ENCODE results near the gene ZNF462. TPM values are rescaled to one million over a fixed set of nuclear protein-coding genes. Genes with fewer than 3 reads are reported as not detected.

The ZNF462 gene
- total and polyA plus RNA-seq, 2 of the 13 experiments (the other 11 are each of a cell fraction or from before 2014, with no cell fraction given), result not detected

GRCh38 chr9:106918825-106919509, 56.0 kb downstream of the ZNF462 start:
- Histone ChIP-seq H3K36me3 (replicated peaks in 1 of 2; ENCODE audit: control insufficient read depth in 1 of 2, insufficient read depth in 2 of 2, low read length in 2 of 2) (no peaks in the 10 kb centered on the region), H2AFZ (ENCODE audit: low read length) (no peak overlapping the region), H3K4me3 (replicated peaks in 1 of 3; ENCODE audit: insufficient read depth in 1 of 3, low read depth in 2 of 3, low read length in 3 of 3) (no peak overlapping the region), H3K79me2 (ENCODE audit: insufficient read depth, low read length) (no peaks in the 10 kb centered on the region), H3K27me3 (ENCODE audit: control insufficient read depth in 1 of 2, insufficient read depth in 2 of 2, low read length in 2 of 2) (no peaks in the 10 kb centered on the region), H3K4me2 (ENCODE audit: low read depth, low read length) (no peak overlapping the region), H4K20me1 (ENCODE audit: insufficient read depth, low read length) (no peaks in the 10 kb centered on the region), H3K4me1 (ENCODE audit: insufficient read depth, low read length) (peaks cover 17% of the 10 kb centered on the region), H3K27ac (ENCODE audit: extremely low read length, insufficient read depth, low read length) (no peak overlapping the region), H3K9ac (ENCODE audit: insufficient read depth, low read depth, low read length) (no peak overlapping the region), H3K9me3 (ENCODE audit: low read length) (no peaks in the 10 kb centered on the region)
- DNase-seq (ENCODE audit: low spot score) (no peak), FAIRE-seq (no peak), ATAC-seq (no peak)
- intact Hi-C loops (cut with micrococcal nuclease; ENCODE audit: unreplicated experiment), result no loop called here
- TF ChIP-seq ZNF446 (CRISPR knock-in tag; IDR thresholded peaks at IDR 0.05), result no peak
- no peak for TF ChIP-seq PRDM15 (CRISPR knock-in tag; IDR thresholded peaks at IDR 0.05)
- no peak for TF ChIP-seq ELF4 (CRISPR knock-in tag; IDR thresholded peaks at IDR 0.05; ENCODE audit: borderline replicate concordance)
- TF ChIP-seq IKZF5 (CRISPR knock-in tag; IDR thresholded peaks at IDR 0.05), result no peak
- TF ChIP-seq ZBTB46 (CRISPR knock-in tag; IDR thresholded peaks at IDR 0.05; ENCODE audit: borderline replicate concordance), result no peak
- no peak for TF ChIP-seq ZMAT5 (CRISPR knock-in tag; IDR thresholded peaks at IDR 0.05; ENCODE audit: borderline replicate concordance, low read depth)
- no peak for TF ChIP-seq SAFB2 (CRISPR knock-in tag; IDR thresholded peaks at IDR 0.05; ENCODE audit: borderline replicate concordance, low read depth)
- no peak for TF ChIP-seq GABPB1 (CRISPR knock-in tag; IDR thresholded peaks at IDR 0.05)
- TF ChIP-seq JUNB (CRISPR knock-in tag; IDR thresholded peaks at IDR 0.05; ENCODE audit: borderline replicate concordance), result no peak
- ChIA-PET CTCF (ENCODE audit: low intra/inter-chr PET ratio, low total read pairs) (no interaction called here), POLR2A (no interaction called here)
- BruUV-seq (replicated peaks), result no TSS peak
- WGBS (ENCODE audit: low lambda C conversion rate), result 65% methylated on average over 4 of the region's 5 CpGs
- in situ Hi-C loops (cut with HindIII; ENCODE audit: extremely low pct_ligation_motif_present, low pct_unique_long_range_greater_than_20kb), result no loop called here
